T47D (cell line): ENCODE results near the gene IDUA.
"Not testable (repeated sequence)": the region's sequence is repeated elsewhere in the genome, so short reads cannot be mapped to it uniquely, and the experiment has no call there.

ENCODE experiments used
- DNase-seq, 2 experiments: peaks; one replicate each; pipeline versions ENCODE4 v3.0.0 to v3.0.0-alpha.2; 2011 to 2012; ENCODE audit warnings: low read depth in 1 of 2, low spot score in 1 of 2
- JUND ChIP-seq: IDR thresholded peaks from 2 replicates; pipeline ENCODE4 v1.6.1; 2012; ENCODE audit warnings: low read depth
- in situ Hi-C: cut with HindIII; loops from 2 replicates; pipeline ENCODE4 v1.10.0; 2016; ENCODE audit warnings: low sequenced_read_pairs, low pct_unique_long_range_greater_than_20kb

The IDUA gene

DNA sequence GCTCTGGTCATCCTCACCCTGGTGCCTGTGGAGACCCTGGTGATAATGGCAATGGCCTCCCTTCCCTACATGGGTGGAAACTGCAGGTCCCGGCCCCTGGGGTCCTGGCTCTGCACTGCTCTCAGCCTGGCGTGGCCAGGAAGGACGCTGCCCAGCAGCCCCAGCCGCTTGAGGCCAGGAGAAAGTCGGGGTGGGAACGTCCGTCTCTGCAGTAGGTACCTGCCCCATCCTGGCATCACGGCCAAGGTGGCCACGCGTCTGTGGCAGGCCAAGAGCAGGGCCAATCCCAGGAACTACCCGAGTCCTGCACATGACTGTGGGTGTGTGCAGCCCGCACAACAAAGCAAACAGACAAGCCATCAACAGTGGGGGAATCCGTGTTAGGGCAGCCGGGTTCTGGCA, 58.4 kb downstream of the IDUA start:
- TF ChIP-seq JUND = no peak
- DNase-seq = no peak
- in situ Hi-C loops = no loop called here

DNA sequence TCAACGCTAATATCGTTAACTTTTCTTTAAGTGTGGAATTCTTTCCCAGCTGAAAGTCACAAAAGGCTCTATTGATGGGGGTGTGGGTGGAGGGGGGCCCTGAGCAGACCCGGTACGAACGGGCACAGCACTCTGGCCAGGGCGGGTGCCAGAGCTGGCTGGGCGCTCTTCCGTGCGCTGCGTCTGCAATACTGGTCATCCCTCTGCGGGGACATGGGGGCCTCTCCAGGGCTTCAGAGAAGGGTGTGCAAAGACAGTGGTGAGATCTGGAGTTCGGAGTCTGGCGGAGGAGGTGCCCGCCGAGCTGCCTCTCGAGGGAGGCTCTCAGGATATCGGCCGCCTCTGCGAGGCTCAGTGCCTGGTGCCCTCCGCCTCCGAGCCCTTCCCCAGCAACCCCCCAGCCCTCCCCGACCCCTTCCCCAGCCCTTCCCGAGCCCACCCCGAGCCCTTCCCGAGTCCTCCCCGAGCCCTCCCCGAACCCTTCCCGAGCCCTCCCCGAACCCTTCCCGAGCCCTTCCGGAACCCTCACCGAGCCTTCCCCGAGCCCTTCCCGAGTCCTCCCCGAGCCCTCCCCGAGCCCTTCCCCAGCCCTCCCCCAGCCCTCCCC, 58.9 kb downstream of the IDUA start:
- TF ChIP-seq JUND = no peak
- in situ Hi-C loops = no loop called here
- DNase-seq = no peak

DNA sequence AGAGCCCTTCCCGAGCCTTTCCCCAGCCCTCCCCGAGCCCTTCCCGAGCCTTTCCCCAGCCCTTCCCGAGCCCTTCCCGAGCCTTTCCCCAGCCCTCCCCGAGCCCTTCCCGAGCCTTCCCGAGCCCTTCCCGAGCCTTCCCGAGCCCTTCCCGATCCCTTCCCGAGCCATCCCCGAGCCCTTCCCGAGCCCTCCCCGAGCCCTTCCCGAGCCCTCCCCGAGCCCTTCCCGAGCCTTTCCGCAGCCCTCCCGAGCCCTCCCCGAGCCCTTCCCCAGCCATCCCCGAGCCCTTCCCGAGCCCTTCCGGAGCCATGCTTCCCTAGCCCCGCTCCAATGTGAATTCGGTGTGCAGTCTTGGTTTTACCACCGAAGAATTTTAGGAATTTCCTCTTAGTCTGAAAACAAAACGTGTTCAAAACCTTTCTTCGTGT, 59.8 kb downstream of the IDUA start:
- DNase-seq, in situ Hi-C loops: not testable (repeated sequence)

DNA sequence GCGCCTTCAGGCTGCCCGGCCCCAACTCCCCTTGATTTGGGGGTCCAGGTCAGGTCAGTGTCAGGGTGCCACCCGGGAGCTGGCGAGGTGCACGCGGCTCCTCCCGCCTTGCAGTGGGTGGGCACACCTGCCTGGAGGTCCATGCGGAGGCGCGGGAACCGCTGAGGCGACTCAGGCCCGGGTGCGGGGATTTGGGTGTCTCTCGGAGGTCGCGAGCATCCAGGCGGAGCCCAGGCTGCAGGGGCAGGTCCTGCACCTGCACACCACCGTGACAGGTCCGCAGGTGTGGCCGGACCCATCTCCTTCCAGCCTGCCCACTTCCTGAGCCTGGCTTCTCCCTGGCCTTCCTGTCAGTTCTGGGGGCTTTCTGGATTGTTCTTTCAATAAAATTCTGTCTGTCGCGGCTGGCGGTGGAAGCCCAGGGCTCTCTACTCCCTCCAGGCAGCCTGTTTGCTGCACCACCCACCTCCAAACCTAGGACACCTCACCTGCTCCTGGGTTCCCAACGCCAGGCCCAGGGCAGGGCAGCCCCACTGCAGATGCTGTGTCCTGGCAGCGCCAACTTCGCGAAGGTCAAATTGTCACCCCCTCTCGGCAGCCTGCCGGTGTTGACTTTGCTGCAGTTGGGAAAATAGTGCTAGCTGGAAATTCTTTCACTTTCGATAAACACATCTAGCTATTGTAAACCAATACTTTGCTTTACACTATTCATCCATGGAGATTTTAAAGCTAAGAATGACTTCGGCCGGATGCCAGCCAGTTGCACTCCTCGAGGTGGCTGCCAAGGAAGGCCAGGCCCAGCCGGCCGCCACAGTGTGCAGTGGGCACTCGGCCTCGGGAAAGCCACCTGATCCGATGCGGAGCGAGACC, 60.5 kb downstream of the IDUA start:
- in situ Hi-C loops = no loop called here
- TF ChIP-seq JUND = no peak
- DNase-seq = no peak

DNA sequence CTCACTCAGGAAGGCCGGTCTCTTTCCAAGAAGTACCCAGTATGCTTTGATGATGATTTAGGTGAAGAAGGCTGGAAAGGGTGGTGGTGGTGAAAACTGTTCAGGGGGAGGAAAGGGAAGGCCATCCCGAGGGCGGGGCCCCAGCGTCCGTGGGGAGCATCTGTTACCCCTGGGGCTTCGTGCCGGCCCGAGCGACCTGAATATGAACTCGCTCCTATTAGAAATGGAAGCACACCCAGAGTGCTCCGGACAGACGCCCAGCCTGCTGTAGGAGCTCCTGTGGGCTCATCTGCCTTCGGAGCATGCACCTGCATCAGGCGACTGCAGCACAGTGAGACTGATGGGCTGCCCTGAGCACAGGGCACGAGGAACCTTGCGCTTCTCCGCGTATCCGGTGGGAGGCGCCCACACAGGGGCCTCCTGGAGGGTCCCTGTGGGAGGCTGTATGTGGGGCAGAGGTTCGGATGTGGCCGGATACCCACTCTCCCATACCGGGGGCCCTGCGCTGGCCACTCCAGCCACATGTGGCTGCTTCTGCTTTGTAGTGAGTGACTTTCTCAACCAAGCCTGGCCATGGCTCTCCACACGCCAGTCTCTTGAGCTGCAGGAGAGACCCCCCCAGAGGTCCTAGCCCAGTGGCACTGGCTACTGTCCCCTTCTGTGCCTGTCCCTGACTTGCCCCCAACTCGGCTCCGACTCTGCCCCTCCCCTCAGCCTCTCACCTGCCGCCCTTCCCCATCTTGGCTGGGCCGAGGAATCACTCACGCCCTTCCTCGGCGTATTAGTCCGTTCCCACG, 61.3 kb downstream of the IDUA start:
- DNase-seq = no peak

DNA sequence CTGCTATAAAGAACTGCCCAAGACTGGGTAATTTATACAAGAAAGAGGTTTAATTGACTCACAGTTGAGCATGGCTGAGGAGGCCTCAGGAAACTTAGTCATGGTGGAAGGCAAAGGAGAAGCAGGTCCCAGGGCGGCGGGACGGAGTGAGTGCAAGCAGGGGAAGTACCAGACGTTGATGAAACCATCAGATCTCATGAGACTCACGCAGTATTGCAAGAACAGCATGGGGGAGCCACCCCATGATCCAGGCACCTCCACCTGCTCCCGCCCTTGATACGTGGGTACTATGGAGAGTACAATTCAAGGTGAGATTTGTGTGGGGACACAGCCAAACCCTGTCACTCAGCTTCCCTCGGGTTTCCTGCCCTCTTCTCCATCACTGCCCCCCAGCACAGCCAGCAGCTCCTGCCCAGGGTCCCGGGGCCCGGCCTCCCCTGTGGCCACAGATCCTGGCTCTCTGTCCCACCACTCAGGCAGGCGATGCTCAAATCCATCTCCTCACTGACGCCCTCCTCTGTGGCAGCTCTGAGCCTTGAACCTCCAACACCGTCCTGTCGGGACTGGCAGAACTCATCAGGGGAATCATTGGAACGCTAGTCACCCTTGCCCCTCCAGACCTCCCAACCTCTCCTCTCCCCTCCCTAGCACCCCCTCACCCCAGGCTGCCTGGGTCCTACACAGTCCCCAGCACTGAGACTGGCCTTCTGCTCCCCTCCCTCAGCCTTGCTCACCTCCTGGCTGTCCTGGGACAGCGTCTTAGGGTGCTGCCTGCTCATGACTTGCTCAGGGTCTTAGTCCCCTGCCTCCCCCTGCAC, 62.1 kb downstream of the IDUA start:
- no peak for DNase-seq
- in situ Hi-C loops = no loop called here
- no peak for TF ChIP-seq JUND

More for the DNA sequence above, 61.3 kb downstream of the IDUA start:
- in situ Hi-C loops = no loop called here
- no peak for TF ChIP-seq JUND

DNA sequence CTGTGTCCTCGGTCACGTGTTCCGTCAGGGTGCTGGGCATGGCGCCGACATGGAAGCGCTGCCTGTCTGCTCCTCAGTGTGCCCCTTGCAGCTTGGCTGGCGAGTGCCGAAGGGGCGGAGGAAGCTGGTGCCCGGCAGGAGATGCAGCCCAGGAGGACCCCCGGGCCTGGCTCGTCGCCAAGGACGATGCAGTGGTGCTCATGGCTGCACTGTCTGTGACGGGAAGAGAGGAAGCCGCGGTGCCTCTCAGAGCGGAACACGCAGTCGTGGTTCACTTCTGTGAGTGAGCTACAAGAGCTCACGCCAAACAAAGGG, 62.7 kb downstream of the IDUA start:
- no peak for DNase-seq
- no peak for TF ChIP-seq JUND
- in situ Hi-C loops = no loop called here

DNA sequence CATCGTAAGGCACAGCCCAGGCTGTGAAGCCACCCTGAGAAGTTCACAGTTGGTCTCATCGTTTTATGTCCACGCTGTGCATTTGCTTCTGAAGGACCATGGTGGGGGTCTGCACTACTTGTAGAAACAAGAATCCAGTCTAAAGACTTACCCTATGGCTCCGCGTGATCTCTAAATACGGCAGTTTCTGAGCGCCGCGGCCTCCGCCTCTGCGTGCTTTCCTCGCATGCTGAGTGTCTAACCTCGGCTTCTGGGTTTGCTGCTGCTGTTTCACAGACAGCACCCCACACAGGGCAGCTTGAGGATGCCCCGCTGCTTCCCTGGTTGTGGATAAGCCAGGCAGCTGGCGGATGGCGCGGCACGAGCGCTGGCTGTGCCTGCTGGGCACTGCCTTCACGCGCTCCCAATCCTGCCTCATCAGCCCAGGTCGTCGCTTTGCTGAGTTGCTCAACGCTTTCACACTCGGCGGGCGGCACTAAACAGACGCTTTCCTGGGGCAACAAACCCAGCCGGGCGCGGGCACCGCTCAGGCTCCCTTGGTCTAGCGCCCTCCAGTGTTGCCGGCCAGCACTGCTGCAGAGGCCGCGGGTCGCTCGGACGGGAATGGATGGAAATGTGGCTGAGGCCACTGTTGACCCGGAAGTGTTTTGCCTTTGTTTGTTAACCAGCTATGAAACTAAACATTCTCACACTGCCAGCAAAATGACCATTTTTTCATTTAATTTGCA, 63.8 kb downstream of the IDUA start:
- no peak for DNase-seq
- in situ Hi-C loops = no loop called here
- no peak for TF ChIP-seq JUND

DNA sequence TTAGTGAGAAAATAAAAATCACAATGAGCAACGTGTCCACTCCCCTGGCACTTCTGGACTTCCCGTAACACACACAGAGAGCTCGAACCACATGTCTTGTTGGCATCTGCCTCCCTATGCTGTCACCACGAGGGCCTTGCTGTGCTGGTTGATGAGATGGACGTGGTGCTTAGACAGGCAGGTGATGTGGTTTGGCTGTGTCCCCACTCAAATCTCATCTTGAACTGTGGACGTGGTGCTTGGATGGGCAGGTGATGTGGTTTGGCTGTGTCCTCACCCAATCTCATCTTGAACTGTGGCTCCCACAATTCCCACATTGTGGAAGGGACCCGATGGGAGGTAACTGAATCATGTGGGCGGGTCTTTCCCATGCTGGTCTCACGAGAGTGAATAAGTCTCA, 64.6 kb downstream of the IDUA start:
- in situ Hi-C loops = no loop called here
- no peak for DNase-seq
- TF ChIP-seq JUND = no peak

DNA sequence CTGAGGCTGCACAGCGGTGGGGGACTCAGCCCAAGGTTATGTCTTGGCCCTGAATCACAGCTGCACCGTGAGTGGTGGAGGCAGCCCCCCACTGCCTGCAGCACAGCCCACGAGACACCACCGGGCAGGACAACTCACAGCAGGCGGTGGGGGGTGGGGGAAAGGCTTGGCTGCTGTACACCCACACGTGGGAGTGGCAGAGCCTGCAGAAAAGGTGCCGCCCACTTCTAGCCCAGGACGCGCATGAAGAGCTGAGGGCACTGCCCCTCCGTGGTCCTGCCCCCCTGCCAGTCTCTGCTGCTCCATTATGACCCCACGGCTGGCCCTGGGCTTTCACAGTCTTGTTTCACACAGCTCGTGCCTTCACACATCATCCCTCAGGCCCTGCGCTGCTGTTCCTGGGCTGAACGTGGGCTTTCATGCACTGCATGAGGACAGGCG, 65.4 kb downstream of the IDUA start:
- DNase-seq = no peak
- in situ Hi-C loops = no loop called here
- TF ChIP-seq JUND = no peak

DNA sequence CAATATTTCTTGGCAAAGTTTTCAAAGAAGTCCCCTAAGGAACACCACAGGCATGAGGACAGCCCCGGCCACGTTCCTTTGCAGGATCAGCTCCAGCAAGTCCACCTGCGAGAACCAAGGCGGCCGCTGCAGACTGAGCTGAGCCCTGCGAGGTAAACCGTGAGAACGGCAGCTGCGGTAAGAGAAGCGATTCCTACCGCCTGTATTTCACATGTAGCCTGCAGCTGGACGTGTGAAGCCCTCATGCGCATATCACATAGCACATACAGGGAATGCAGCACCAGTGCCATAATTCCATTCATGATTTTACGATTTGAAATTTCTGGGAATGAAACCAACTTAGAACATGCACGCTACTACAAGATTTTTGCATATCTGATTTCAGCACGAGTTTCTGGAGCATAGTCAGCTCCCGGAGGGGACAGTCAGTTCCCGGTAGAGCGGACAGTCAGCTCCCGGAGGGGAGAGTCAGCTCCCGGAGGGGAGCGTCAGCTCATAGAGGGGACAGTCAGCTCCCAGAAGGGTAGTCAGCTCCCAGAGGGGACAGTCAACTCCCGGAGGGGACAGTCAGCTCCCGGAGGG, 66.3 kb downstream of the IDUA start:
- peak in 1 of 2 experiments; percentile 39 for DNase-seq
- in situ Hi-C loops = no loop called here
- TF ChIP-seq JUND = no peak

DNA sequence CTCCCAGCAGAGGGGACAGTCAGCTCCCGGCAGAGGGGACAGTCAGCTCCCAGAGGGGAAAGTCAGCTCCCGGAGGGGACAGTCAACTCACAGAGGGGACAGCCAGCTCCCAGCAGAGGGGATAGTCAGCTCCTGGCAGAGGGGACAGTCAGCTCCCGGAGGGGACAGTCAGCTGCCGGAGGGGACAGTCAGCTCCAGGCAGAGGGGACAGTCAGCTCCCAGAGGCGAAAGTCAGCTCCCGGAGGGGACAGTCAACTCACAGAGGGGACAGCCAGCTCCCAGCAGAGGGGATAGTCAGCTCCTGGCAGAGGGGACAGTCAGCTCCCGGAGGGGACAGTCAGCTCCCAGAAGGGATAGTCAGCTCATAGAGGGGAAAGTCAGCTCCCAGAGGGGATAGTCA, 67.0 kb downstream of the IDUA start:
- in situ Hi-C loops, DNase-seq: not testable (repeated sequence)
